HG03066 (cell line): ENCODE data around the gene MAD1L1.
"Not testable (repeated sequence)": the region's sequence is repeated elsewhere in the genome, so short reads cannot be mapped to it uniquely, and the experiment has no call there.

Experiments
- ATAC-seq: cut with Tn5 transposase; IDR thresholded peaks from one replicate; pipeline ENCODE4 v1.9.1; 2021; ENCODE audit warnings: low read depth; ENCODE audit not compliant: unreplicated experiment

Gene MAD1L1

DNA sequence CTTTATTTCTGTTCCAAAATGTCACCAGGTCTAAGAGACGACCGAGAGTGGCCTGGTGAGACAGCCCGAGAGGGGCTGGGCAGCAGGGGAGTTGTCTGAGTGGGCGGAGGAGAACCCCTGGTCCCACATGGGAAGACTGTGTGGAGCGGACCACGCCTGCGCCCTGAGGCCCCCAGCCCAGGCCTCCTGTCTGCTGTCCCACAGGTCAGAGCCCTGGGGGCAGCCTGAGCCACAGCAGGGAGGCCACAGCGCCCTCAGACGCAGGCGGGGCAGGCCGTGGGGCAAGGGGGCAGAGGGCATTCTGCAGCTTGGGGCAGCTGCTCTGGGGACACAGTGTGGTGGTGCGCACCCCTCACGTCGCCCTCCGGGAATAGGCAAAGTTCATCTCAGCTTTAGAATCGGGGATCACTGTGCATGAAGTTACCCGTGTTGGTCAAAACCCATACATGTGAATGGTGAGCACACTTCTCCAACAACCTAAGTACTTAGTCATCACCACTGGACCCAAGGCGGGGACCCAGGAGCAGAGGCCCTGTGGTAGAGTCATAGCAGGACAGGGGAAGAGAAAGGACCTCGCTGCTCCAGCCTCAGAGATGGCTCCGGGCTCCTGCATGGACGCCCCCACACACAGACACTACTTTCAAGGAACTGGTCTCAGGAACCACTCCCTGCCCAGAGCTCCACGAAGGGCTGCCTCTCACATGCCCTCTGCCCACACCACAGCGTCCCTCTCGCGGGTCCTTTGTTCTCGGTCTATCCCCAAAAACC lies 348.0 kb downstream of the MAD1L1 start:
- no peak for ATAC-seq

DNA sequence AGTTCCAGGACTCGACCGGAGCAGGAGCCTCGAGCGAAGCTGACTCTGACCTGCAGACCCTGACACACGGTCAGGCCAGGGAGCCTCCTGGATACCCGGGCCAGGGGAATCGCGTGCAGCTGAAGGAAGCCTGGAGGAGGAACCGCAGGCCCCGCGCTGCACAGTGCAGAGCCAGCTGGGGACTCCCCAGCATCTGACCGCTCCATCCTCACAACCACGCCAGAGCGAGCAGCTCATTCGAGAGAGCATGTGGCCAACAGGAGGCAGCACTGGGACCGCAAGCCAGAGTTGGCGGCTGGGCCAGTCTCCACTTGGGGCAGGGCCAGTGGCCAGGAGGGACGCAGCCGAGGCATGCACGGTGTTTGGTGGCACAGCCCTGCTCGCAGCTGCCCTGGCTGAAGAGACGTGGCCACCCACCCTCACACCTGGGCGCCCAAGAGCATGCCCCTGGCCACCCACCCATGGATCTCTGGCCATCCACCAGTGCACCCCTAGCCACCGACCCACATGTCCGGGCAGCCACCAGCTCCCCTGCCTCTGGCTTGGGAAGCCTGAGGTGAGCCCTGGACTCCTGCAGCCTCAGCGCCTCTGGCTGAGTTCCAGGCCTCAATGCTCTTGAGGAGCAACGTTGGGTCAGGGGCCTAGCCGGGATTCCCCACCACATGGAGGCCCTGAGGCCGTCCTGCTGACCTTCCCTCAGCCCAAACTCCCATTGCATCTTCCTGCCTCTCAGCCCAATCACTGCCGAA lies 348.7 kb downstream of the MAD1L1 start:
- ATAC-seq = no peak

GRCh38 chr7:1883031-1883761 lies 349.5 kb downstream of the MAD1L1 start:
- no peak for ATAC-seq

- no peak for ATAC-seq
Measured at GRCh38 chr7:1882451-1882850, 350.3 kb downstream of the MAD1L1 start.

DNA sequence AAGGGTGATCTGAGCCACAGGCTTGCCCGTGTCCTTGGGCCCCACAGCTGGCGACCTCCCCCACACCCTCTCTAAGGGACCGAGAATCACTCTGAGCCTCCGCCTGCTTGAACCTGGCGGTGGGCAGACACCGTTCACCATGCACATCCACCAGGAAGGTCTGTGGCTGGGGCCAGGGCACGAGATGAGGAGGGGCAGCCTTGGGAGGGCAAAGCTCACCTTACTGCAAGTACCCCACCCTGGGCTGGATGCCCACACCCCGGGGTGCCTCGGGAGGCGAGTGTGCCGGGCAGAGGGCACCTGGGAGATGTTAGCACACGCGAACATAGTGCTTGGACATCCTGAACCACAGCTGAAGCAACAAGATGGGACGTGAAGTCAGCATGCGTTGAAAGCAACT lies 350.8 kb downstream of the MAD1L1 start:
- ATAC-seq = no peak

DNA sequence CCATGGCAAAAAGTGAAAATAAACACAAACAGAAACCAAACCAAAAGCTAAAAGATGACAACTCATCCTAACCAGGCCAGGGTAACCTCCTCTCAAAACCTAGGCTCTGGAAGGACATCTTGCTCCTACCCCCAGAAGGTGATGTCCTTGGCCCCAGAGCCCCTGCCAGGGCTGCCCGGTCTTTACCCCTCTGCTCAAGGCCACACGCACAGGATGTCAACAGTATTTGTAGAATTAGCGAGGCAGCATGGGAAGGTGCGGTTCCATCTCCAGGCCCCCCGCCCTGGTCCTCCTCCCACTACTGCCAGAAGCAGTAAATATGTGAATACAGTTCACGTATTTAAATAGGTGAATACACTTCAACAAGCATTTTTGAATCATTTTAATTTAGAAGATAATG lies 356.1 kb downstream of the MAD1L1 start:
- ATAC-seq = not testable (repeated sequence)

DNA sequence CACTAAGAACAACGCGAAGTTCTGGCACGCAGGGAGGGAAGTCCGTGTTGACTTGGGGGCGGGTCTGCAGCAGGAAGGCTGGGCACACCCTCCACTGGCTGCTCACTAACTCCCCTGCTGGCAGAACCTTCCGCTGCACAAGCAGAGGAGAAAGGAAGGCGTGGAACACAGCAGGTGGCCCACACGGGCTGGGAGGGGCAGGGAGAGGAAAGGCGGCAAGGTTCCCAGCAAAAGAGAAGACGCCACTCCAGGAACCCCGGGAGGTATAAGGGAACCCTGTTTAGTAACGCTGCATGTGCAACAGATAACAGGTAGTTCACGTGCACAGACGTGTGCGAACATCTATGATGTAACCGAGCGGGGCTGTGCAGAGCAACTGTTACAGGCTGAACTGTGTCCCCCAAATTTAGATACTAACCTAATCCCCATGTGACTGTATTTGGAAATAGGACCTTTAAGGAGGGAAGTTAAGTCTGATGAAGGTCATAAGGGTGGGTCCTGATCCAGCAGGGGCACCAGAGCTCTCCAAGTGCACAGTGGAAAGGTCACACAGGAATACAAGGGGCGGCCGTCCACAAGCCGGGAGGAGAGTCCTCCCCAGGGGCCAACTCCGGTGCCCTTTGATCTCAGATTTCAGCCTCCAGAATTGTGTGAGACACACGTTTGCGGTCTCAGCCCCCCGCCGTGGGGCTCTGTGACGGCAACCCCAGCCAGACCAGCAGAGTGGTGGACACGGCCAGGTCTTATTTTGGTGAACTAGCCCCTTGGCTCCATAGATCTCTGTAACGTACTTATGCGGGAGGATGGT lies 357.1 kb downstream of the MAD1L1 start:
- ATAC-seq = not testable (repeated sequence)

DNA sequence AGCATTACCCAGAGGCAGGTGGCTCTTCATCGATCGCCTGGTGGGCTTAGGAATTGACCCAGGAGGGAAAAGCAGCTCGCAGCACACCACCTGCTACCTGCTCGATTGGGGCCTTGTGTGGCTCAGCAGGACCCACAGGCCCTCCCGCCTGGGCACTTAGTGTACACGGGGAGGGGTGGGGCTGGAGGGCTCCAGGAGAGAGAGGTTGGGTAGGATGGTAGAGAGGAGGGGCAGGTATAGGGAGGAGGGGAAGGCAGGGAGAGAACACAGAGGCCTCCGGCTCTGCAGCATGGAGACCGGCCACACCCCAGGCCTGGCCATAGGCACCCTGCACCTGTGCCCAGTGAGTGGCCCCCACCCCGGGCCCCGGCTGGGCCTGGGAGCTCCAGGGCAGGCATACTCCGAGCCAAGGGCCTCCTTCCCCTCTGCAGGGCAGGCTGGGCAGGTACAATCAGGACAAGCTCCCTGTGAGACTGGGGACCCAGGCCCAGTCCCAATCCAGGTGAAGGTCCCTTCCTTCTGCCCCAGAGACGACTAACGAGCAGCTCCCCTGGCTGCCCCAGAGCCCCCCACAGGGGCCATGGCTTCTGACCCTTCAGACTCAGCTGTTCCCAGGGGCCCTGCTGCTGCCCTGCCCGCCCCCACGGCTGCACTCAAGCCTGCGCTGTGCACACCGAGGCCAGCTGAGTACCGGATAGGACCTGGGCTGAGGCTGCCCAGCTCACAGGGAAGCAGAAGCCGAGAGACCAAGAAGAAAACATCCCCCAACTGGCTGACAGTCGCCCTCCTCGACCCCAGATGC lies 358.0 kb downstream of the MAD1L1 start:
- ATAC-seq = not testable (repeated sequence)

DNA sequence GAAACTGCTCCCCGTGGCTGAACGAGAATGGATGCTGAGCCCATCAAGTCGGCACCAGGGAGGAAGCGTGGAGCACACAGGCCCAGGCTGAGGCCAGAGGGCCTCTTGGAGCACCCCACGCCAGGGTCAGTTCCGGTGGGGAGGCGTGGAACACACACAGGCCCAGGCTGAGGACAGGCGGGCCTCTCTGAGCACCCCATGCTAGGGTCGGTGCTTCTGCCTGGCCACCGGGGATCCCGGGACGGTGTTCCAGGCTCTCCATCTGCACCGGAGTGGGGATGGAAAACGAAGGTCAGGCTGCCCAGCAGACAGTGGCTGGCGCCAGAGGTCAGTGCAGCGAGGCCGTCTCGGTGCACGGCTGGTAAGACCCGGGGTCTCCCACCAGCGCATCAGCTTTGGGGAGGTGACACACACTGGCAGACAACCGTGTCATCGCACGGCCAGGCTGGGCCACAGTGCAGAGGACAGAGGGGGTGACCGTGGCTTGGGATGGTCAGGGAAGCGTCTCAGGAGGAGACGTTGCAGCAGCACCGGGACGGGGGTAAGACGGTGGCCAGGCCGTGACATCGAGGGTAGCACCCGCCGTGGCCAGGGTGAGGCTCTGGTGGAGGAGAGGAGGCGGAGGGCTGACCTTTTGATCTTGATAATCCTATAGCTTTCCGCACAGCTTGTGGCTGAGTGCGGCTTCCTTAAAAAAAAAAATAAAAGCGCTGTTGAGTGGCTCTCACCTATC lies 358.7 kb downstream of the MAD1L1 start:
- ATAC-seq = no peak

DNA sequence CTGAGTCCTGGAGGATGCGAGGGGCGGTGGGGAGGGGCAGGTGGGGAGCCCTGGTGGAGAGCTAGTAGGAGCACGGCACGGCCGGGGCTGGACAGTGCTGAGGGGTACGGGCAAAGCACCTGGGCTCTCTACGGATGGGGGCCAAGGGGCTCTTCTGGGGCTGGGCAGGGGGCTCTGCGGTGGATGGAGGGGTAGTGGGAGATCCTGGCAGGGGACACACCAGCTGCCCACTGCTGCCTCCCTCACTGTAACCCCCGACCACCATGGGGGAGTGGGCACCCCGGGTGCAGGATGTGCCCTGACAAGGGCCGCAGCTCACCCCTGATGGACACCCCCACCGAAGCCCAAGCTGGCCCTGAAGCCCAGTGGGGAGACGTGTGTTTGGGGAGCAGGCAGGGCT lies 359.3 kb downstream of the MAD1L1 start:
- no peak for ATAC-seq

- ATAC-seq = no peak
Measured at GRCh38 chr7:1873070-1873405, 359.7 kb downstream of the MAD1L1 start.

DNA sequence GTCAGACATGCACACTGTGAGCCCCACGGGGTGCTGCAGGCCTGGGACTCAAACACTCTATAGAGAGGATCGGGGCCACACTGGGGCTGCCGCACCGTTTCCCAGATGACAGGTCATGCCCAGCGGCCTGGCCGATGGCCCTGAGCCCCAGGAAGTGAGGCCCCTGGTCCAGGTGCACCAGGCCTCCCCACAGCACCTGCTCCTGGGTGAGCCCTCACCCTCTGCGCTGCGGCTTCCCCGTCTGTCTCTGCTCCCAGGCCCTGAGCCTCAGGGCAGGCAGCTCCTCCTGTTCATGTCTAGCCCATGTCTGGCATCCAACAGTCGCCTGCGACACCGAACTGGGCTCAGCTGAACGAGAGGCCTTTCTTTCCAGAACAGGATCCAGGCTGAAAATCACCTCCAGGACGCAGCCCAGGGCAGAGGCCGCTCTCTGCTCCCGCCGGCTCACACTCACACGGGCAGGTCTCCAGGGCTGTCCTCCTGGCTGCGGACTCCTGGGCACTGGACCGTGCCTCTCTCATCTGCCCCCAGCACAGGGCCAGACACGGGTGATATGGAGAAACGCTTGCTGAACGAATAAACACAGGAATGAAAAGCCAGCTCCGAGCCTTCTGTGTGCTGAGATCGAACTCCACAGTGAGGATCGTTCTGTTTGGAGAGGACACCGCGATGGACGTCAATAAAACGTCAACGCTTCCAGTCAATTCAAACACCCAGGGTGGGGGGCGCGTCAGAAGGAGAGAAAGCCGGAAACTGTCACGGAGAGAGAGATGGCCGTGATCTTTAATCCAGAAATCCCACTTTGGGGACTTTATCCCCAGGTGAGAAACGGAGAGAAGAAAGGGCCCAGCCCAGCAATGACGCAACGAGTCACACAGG lies 360.3 kb downstream of the MAD1L1 start:
- ATAC-seq = no peak

- no peak for ATAC-seq
Measured at GRCh38 chr7:1869452-1870130, 363.2 kb downstream of the MAD1L1 start.

- no peak for ATAC-seq
Measured at GRCh38 chr7:1868516-1869165, 364.1 kb downstream of the MAD1L1 start.

DNA sequence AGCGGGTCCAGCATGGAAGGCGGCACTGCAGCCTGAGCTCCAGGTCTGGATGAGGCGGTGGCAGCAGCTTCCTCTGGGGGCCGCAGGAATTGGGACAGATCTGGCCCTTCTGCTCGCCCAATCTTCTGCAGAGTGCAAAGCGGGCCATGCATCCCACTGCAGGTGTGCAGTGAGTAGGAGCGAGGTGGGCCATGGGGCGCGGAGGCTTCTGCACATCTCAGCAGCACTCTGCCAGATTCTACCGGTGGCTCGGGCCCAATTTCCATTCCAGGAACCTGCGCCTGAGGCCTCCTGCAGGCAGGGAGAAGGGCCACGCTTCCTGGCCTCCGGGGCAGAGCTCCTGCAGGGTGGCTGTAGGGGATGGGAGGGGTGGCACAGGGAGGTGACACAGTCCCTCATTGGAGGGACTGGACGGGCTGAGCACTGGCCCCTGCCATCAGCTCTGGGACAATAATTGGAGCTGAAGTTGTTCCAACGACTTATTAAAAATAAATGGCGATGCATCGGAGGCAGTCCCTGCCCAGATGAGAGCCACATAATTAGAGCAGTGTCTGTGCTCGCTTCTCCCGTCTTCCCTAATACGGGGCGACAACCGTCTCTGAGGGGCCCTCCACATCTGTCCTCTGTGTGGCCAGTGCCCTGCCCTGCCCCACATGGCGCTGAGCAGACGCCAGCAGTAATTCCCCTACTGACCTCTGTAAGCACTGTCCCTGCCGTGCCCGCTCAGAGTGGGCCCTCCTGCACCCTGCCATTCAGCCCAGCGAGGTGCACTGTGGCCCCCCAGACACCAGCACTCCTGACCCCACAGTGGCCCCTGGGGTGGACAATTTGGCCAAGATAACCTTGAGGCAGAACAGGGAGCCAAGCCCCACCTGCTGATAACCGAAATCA lies 365.1 kb downstream of the MAD1L1 start:
- no peak for ATAC-seq

DNA sequence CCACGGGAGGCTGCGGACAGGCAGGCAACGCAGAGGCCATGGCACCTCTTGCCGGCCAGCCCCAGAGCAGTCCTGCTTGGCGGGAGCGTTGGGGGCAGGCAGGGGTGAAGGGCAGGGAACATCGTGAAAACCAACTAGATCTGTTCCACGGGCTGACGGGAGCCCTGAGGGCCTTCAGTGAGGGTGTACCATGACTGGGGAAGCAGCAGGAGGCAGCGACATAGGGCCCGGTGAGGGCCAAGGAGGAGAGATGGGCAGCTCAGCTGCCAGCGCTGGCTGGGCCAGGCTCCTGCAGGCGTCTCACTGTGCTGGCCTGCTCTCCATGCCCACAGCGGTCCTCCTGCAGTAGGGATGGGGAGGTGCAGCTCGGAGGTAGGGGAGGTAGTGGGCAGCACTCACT lies 366.1 kb downstream of the MAD1L1 start:
- no peak for ATAC-seq
